Measurements from ENCODE around the gene ADAMTS12.

Gene ADAMTS12

GRCh38 chr5:33929925-33930690, 38.3 kb upstream of the ADAMTS12 start:
- no peak for TF ChIP-seq GATA2 (IDR thresholded peaks at IDR 0.05; ENCODE audit: low read depth, low read length)

DNA sequence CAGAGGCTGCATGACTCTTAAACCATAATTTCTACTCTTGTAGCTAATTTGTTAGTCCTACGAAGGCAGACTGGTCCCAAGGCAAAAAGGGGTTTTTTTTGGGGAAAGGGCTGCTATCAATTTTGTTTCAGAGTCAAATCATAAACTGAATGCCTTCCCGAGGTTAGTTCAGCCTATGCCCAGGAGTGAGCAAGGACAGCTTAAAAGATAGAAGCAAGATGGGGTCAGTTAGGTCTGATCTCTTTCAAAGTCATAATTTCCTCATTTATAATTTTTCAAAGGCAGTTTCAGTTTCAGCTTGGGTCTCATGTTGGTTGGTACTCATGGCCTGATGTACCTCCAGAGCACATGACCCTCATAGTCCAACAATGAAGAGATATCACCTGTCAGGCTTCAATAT, 36.5 kb upstream of the ADAMTS12 start:
- no peak for TF ChIP-seq GATA2 (IDR thresholded peaks at IDR 0.05; ENCODE audit: low read depth, low read length)
- no peak for TF ChIP-seq GATA3 (IDR thresholded peaks at IDR 0.05; ENCODE audit: low read depth, low read length)

DNA sequence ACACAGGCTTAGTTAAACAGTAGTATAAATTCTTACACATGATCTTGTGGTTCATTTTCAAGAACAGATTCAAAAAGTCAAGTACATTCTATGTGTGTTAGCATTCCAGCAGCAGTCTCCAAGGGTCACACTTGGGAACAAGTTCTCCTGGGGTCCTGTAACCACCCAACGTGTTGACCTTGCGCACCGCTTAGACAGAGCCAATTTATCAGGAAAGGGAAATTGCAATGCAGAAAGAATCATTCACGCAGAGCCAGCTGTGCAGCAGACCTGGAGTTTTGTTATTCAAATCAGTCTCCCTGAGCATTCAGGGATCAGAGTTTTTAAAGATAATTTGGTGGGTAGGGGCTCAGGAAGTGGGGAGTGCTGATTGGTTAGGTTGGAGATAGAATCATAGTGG, 35.9 kb upstream of the ADAMTS12 start:
- TF ChIP-seq GATA3 (IDR thresholded peaks at IDR 0.05; ENCODE audit: low read depth, low read length) (no peak), GATA2 (IDR thresholded peaks at IDR 0.05; ENCODE audit: low read depth, low read length) (no peak)

DNA sequence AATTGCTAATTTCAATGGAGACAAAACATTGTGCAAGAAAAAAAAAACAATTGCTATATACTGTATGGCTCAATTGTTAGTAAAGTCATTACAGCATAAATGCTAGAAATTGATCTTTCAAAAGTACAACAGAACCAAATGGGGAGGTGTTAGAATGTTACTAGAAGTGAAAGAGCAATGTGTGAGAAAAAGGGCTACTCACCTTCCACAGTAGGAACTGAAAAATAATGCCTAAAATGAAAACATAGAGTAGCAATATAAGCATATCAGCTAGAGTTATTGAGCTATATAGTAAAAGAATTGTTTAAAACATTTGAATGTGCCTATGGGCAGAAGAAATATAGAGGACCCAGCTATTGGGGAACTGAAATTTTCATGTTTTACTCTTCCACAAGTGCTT, 33.5 kb upstream of the ADAMTS12 start:
- TF ChIP-seq GATA2 (IDR thresholded peaks at IDR 0.05; ENCODE audit: low read depth, low read length) = no peak

DNA sequence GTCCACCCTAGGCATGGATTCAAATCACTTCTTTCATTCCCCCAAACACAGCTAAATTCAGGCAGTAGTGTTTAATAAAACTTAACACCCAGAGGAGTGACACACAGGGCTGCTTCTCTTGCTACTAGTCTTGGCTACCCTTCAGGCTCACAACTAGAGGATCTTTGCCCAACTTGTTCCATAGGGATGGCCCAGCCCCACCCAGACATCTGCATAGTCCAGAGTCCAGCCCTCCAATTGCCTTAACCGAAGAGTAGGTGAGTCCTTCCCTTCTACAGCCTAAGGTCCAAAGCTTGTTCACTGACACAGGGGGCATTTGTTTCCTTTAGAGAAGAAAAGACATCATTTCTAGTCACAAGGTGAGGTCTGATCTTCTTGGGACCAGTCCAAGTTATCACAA, 29.2 kb upstream of the ADAMTS12 start:
- TF ChIP-seq GATA3 (IDR thresholded peaks at IDR 0.05; ENCODE audit: low read depth, low read length) (no peak), GATA2 (IDR thresholded peaks at IDR 0.05; ENCODE audit: low read depth, low read length) (no peak)

GRCh38 chr5:33905381-33905780, 13.6 kb upstream of the ADAMTS12 start:
- TF ChIP-seq GATA3 (IDR thresholded peaks at IDR 0.05; ENCODE audit: low read depth, low read length) (no peak), GATA2 (IDR thresholded peaks at IDR 0.05; ENCODE audit: low read depth, low read length) (no peak)

GRCh38 chr5:33903118-33903517, 11.3 kb upstream of the ADAMTS12 start:
- no peak for TF ChIP-seq GATA3 (IDR thresholded peaks at IDR 0.05; ENCODE audit: low read depth, low read length)
- no peak for TF ChIP-seq GATA2 (IDR thresholded peaks at IDR 0.05; ENCODE audit: low read depth, low read length)

DNA sequence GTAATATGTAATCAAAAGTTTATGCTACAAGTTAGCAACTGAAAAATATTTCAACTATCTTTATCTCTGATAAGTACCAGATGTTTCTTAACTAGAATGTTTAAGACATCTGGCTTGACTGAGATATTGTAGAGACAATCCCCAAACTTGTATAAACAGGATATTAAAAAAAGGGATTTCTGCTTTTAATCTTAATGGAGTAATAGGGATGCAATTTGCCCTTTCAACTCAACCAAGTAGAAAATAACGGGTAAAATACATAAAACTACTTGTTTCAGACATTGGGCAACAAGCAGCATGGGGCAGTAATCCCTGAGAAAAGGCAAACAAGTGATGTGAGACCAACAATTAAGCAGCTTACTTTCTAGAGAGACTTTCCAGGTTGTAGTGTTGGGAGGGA, 9.4 kb upstream of the ADAMTS12 start:
- TF ChIP-seq GATA2 (IDR thresholded peaks at IDR 0.05; ENCODE audit: low read depth, low read length) (no peak), GATA3 (IDR thresholded peaks at IDR 0.05; ENCODE audit: low read depth, low read length) (no peak)

GRCh38 chr5:33894566-33894965, 2.8 kb upstream of the ADAMTS12 start:
- TF ChIP-seq GATA2 (IDR thresholded peaks at IDR 0.05; ENCODE audit: low read depth, low read length) = no peak
- TF ChIP-seq GATA3 (IDR thresholded peaks at IDR 0.05; ENCODE audit: low read depth, low read length) = no peak

DNA sequence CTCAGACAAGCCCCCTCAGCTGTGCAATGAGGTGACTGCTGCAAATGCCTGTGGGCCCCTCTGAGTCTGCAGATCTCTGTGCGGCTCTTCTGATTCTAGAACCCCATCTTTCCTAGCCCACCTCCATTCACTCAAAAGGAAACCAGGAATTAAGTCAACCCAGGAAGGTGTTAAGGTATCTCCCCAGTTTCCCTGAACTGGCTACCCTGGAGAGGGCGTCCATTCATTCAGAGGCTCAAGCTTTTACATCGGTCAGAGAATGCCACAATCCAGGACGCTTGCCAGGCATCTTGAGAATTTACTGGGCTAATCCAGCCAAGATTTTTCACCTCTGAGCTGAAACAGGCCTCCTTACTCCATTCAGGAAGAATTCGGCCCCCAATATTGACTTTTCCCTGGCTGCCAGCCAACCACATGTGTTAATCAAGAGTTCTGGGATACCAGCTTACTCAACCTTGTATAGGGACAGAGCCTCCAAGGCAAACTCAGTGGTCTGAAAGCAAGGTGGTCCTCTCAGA, 889 bp upstream of the ADAMTS12 start:
- no peak for TF ChIP-seq GATA2 (IDR thresholded peaks at IDR 0.05; ENCODE audit: low read depth, low read length)

GRCh38 chr5:33891446-33891787, 373 bp downstream of the ADAMTS12 start:
- no peak for TF ChIP-seq GATA2 (IDR thresholded peaks at IDR 0.05; ENCODE audit: low read depth, low read length)
- TF ChIP-seq GATA3 (IDR thresholded peaks at IDR 0.05; ENCODE audit: low read depth, low read length) = no peak

- TF ChIP-seq GATA2 (IDR thresholded peaks at IDR 0.05; ENCODE audit: low read depth, low read length) = no peak
- TF ChIP-seq GATA3 (IDR thresholded peaks at IDR 0.05; ENCODE audit: low read depth, low read length) = no peak
Measured at GRCh38 chr5:33890131-33891032, 1.4 kb downstream of the ADAMTS12 start.

- no peak for TF ChIP-seq GATA3 (IDR thresholded peaks at IDR 0.05; ENCODE audit: low read depth, low read length)
- no peak for TF ChIP-seq GATA2 (IDR thresholded peaks at IDR 0.05; ENCODE audit: low read depth, low read length)
Measured at GRCh38 chr5:33888587-33888986, 3.2 kb downstream of the ADAMTS12 start.

DNA sequence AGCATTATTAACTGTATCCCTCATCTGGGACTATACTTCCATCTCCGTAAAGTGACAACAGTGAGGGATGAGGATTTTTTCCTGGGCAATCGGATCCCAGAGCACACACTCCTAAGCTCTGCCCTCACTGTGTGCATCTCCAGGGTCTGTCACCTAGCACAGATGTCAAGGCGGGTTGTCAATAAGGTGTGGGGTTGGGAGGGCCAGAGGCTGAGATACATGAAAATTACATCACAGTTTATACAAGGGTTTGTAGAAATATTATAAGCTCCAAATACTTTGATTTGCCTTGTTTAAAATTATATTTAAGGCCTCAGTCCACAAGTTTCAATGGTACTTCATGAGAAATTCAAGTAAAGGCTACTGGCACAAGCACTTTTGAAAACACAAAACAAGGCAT, 4.5 kb downstream of the ADAMTS12 start:
- TF ChIP-seq GATA3 (IDR thresholded peaks at IDR 0.05; ENCODE audit: low read depth, low read length) = no peak
- TF ChIP-seq GATA2 (IDR thresholded peaks at IDR 0.05; ENCODE audit: low read depth, low read length) = no peak

GRCh38 chr5:33886283-33886682, 5.5 kb downstream of the ADAMTS12 start:
- TF ChIP-seq GATA3 (IDR thresholded peaks at IDR 0.05; ENCODE audit: low read depth, low read length) = no peak
- no peak for TF ChIP-seq GATA2 (IDR thresholded peaks at IDR 0.05; ENCODE audit: low read depth, low read length)

Data from SH-SY5Y (cell line).